ENCODE results near the gene CAMK2G.
"Not testable (repeated sequence)": the region's sequence is repeated elsewhere in the genome, so short reads cannot be mapped to it uniquely, and the experiment has no call there.

The CAMK2G gene

DNA sequence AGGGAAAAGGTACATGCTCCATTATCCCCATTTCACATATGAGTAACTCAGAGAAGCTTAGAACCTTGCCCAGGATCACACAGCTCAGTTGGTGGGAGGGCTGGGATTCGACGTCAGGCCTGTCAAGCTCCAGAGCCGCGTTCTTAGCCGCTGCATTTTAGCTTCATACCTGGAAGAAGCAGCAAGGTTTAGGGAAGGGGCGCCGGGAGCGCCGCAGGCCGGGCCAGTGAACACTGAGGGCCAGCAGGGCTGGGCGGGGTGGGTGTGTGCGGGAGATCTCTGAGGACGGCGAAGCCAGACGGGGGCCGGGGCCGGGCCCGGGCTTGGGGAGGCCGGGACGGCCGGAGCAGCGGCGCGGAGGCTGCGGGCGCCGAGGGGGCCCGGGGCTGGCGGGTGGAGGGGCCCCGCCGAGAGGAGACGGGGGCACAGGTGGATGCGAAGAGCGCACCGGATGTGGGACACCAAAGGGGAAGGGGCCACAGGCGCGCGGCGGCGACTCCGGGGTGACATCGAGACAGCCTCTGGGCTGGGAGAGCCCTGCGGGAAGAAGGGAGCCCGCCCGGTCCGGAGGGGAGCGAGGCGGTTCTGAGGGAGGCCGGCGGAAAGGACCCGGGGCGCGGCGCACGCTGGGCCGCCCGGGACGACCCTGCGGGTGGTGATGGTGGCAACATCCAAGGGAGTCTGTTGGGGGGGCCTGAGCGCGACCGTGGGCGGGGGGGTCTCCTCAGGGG is 63.5 kb downstream of the CAMK2G start:
- DNase-seq (ENCODE audit: low spot score) = no peak

DNA sequence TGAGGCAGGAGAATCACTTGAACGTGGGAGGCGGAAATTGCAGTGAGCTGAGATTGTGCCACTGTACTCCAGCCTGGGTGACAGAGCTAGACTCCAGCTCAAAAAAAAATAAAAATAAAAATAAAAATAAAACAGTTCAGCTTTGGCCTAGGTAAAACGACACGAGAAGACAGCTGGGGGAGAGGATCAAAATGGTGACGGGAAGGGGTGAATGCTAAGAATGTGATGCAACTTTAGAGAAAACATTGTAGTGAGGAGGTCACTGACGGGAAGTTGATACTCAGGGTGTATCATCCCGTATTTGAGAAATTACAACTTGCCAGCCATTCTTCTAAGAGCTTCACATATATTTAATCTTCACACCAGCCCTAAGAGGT is 64.0 kb downstream of the CAMK2G start:
- DNase-seq (ENCODE audit: low spot score) = no peak

DNA sequence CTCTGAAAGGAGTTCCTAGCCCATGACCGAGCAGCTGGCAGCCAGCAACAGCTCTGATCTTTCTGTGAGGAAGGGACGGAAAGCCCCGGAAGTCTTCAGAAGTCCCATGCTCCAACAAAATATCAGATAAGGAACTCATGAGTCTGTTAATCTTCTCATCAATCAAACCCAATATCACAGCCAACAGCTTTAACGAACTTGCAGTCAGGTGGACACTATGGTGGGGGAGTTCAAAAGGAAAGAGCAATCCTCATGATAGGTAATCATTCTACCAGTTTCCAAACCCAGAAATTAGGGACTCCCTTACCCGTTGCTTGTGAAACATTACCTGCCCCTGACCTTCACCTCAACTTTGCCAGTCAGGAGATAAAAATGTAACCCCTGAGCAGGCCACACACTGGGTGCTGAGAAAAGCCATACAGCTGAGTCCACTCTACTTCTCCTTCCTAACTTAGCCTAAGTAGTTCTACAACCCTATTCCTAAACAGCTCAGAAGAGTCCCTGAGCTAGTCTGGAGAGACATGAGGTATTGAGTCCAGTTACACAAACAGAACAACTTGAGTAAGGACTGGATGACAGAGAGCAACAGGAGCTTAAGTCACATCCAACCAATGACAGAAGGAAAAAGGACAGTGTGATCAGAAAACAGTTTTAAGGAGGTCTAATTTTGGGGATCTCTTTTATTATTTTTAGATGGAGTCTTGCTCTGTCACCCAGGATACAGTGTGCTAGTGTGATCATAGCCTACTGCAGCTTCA is 65.1 kb downstream of the CAMK2G start:
- DNase-seq (ENCODE audit: low spot score) = no peak

DNA sequence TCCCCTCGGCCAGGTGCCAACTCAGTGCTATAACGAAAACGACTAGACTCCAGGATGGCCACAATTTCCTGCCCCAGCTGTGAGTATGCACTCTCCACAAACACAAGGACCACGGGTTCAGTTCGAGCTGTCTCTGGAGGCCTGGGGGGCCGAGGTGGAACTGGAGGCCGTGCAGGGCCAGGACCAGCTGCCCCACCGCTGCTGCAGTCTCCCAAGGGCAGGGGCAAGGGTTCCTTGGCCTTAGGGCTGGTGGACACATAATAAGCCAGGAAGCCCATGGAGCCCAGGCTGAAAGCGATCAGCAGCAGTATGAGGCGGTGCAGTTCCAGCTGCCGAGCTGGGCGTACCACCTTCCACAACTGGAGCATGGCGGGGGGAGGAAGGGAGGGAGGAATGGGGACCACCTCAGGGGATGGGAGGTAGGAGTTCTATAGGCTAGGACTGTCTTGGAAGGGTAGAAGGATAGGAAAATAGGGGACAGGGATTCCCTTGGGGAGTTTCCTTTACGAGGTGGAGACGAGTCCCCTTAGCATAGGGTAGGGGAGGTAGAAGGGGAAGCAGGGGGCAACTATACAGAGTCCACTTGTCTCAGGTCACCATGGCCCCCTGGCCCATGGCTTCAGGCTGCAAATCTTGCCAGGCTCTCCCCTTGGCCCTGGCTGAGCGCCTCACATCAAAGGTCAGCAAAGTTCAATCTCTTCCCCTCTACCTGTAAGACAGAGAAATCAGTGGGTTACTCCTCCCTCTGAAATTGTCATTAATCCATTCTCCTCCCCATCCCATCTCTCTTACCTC is 66.1 kb downstream of the CAMK2G start:
- no peak for DNase-seq (ENCODE audit: low spot score)

DNA sequence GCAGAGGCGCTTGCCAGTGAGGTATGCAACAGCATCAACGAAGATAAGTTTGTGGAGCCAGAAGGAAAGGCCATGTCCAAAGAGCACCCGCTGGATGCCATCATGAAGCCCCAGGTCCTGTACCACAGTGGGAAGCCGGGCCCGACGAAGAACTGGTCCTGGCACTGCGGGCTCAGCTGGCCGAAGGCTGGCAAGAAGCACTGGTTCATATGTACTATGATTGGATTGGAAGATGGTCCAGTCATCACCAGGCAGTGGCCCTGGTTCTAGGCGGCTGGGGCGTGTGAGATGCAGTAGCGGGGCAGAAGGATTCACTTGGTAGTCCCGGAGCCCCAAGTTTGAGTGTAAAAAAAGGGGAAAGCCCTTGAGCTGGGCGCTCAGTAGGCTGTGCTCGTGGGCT is 66.9 kb downstream of the CAMK2G start:
- no peak for DNase-seq (ENCODE audit: low spot score)

DNA sequence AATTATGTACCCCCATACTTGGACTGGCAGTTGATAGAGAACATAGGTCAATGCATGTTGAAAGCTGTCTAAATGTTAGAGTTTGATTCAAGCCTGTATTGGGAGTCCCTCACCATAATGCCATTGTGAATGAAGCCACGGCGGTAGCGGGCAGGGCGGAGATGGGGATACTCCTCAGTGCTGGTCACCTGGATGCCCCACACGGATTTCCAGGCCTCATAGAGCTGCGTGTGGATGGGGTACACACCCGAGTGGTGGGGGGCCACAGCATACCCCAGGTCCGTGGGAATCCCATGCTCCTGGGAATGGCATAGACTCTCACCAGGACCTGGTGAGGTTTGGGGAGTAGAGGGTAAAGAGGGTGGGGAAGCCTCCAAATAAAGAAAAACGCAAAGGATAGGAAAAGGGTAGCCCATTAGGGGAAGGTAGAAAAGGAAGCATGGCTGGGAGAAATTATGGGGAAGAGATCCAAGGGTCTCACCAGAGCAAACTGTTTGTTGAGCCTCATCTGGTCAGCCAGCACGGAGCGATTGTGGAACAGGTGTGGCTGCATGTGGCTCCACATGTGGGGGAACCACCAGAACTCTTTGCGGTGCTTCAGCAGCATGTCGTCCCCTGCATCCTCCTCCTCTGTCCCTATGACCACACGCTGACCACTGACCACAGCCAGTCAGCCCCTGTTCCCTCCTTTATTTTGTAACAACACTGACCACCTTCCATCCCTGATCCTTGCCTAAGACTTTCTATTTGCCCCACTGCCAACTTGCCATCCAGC is 68.0 kb downstream of the CAMK2G start:
- no peak for DNase-seq (ENCODE audit: low spot score)

DNA sequence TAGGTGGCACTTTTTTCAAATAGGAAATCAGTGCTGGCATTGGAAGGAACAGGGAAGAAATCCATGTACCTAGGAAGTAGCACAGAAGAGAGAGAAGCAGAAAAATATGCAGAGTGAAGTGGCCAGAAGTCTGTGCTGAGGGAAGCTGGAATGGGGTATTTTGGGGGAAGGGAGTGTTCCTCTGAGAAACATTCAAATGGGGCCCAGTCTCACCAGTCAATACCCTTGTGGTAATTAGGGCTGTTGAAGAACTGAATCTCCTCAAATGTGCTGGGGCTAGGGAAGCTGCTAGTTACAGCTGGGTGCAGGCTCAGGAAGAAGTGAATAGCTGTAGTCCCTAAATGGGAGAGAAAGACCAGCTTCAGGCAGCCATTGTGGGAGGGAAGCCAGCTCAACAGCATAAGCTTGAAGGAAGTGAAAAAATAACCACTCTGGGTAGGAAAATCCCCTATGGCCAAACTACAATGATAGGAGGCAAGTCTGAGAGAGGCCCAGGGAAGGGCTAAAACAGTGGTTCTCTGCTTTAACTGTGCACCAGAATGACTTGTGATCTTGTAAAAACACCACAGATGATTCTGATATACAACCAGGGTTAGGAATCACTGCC is 70.6 kb downstream of the CAMK2G start:
- DNase-seq (ENCODE audit: low spot score) = no peak

DNA sequence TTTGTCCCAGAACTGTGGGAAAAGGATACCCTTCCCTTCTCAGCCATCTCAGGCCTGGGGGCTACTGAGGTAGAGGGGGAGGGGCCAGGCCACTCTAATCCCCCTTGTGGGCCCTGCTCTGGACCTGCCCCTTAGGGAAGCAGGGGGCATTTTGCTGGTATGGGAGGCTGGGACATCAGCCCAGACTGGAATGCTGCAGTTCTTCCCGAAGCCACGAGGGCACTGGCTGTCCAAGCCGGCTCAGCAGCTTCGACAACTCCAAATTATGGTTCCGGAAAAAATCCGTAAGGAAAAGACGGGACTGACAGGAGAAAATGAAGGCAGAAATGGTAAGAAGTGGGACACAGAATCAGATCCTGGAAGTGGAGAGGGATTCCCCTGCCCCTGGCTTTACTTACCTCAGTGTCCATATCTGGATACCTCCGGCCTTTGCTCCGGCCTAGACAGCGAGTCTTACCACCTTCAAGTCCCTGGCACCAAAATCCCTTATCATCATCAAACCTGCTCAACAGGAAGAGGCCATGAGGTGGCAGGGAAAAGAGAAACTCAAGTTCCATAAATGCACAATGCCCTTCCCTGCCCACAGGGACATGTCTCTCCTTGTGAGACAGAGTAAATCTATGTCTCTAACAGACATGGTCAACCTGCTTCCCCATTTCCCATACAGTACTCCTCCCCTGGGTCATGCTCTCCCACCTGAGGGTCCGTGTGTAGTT is 71.9 kb downstream of the CAMK2G start:
- DNase-seq (ENCODE audit: low spot score) = no peak

DNA sequence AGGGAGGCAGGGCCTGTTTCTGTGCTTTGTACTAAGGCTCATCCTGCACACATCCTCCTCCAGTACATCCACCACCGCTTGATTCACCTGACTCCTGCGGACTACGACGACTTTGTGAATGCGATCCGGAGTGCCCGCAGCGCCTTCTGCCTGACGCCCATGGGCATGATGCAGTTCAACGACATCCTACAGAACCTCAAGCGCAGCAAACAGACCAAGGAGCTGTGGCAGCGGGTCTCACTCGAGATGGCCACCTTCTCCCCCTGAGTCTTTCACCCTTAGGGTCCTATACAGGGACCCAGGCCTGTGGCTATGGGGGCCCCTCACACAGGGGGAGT is 73.1 kb downstream of the CAMK2G start:
- DNase-seq (ENCODE audit: low spot score) = no peak

DNA sequence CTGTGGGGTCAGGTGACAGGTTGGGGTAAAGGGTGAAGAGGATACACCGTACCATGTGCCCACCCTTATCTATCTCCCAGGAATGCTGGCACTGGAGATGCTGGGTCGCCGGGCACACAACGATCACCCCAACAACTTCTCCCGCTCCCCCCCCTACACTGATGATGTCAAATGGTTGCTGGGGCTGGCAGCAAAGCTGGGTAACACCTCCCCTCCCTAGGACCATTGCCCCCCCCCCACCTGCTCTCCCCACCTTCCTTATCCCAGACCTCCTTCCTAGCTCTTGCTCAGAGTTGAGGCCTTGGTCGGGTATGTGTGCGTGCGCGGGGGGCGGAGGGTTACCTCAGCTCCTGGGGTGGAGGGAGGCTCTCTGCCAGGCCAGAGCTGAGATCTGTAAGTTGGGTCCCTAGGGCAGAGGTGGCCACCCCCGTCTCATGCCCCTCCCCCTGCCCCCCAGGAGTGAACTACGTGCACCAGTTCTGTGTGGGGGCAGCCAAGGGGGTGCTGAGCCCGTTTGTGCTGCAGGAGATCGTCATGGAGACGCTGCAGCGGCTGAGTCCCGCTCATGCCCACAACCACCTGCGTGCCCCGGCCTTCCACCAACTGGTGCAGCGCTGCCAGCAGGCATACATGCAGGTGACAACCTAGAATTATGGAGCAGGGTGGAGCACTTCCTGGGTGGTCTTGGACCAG is 73.6 kb downstream of the CAMK2G start:
- DNase-seq (ENCODE audit: low spot score) = no peak

DNA sequence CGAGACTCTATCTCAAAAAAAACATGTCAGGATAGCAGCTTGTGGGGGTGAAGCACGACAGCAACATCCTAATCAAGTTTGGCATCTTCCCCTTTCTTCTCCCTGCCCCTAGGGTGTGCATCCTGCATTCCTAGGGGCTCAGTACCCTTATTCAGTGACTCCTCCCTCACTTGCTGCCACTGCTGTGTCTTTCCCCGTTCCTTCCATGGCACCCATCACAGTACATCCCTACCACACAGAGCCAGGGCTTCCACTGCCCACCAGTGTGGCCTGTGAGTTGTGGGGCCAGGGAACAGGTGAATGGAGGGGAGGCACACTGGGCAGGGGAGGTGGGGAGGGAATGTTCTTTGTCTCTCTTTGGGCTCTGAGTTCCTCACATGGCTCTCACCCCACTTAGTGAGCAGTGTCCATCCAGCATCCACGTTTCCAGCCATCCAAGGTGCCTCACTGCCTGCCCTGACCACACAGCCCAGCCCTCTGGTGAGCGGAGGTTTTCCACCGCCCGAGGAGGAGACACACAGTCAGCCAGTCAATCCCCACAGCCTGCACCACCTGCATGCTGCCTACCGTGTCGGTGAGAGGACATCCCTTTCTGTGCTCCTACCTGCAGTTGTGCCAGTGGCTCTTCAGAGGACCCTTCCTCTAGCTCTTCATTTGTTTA is 74.3 kb downstream of the CAMK2G start:
- DNase-seq (ENCODE audit: low spot score) = no peak

DNA sequence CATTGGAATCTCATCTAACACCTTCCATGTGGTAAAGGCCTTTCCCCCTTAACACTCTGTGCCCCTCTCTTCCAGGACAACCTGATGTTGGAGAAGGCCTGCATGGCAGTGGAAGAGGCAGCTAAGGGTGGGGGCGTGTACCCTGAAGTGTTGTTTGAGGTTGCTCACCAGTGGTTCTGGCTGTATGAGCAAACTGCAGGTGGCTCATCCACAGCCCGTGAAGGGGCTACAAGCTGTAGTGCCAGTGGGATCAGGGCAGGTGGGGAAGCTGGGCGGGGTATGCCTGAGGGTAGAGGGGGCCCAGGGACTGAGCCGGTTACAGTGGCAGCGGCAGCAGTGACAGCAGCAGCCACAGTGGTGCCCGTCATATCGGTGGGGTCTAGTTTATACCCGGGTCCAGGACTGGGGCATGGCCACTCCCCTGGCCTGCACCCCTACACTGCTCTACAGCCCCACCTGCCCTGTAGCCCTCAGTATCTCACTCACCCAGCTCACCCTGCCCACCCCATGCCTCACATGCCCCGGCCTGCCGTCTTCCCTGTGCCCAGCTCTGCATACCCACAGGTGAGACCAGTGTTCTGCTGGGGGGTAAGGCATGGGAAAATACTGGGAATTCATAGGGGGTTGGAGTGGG is 75.3 kb downstream of the CAMK2G start:
- DNase-seq (ENCODE audit: low spot score) = no peak

DNA sequence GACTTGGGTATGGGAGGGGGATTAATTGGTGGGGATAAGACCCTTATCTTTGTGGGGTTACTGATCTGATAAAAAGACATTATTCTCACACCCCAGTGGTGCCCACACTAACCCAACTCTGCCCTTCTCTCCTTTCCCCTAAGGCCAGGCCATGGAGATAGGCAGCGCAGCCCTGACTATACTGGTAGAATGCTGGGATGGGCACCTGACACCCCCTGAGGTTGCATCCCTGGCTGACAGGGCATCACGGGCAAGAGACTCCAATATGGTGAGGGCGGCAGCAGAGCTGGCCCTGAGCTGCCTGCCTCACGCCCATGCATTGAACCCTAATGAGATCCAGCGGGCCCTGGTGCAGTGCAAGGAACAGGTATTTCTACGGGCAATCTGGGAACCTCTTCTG is 76.3 kb downstream of the CAMK2G start:
- DNase-seq (ENCODE audit: low spot score) = no peak

DNA sequence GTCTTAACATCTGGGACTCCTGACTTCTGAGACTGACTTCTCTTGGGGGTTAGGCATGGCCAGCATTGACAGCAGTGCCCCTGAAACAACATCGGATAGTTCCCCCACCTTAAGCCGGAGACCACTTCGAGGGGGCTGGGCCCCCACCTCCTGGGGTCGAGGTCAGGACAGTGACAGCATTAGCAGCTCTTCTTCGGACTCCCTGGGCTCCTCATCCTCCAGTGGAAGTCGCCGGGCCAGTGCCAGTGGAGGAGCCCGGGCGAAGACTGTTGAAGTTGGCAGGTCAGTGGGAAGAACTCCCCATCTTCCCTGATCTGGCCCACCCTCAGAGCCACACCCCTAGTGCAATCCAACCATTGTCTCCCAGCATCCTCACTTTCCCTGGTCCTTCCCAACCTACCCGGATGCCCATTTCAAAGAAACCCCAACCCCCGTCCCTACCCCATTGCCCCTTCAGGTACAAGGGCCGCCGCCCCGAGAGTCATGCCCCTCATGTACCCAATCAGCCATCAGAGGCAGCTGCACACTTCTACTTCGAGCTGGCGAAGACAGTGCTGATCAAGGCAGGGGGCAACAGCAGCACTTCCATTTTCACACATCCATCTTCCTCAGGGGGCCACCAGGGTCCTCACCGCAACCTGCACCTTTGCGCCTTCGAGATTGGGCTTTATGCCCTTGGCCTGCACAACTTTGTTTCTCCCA is 76.9 kb downstream of the CAMK2G start:
- DNase-seq (ENCODE audit: low spot score) = no peak

DNA sequence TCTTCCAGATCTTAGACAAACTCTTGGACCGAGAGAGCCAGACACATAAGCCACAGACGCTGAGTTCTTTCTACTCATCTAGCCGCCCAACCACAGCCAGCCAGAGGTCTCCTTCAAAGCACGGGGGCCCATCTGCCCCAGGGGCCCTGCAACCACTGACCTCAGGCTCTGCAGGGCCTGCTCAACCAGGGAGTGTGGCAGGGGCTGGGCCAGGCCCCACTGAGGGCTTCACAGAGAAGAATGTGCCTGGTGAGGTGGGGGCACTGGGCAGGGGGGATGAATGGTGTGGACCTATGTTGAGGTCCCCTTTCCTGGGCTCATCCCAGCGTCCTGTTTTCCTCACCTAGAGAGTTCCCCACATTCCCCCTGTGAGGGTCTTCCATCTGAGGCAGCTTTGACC is 77.6 kb downstream of the CAMK2G start:
- no peak for DNase-seq (ENCODE audit: low spot score)

DNA sequence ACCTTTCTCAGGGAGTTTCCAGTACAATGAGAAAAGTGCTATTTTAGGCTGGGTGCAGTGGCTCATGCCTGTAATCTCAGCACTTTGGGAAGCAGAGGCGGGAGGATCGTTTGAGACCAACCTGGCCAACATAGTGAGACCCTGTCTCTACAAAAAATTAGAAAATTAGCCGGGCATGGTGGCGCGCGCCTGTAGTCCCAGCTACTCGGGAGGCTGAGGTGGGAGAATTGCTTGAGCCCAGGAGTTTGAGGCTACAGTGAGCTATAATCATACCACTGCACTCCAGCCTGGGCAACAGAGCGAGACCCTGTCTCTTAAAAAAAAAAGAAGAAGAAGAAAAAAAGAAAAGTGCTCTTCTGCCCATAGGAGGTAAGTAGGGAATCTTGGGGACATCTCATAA is 78.3 kb downstream of the CAMK2G start:
- DNase-seq (ENCODE audit: low spot score) = not testable (repeated sequence)

DNA sequence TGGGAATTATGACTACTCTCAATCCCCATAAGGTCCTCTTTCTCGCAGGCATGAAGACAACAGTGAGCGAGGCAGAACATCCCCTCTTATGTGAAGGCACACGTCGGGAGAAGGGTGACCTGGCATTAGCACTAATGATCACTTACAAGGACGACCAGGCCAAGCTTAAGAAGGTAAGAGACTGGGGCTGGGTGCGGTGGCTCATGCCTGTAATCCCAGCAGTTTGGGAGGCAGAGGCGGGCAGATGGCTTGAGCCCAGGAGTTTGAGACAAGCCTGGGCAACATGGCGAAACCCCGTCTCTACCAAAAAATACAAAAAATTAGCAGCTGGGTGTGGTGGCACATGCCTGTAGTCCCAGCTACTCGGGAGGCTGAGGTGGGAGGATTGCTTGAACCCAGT is 78.9 kb downstream of the CAMK2G start:
- not testable (repeated sequence) for DNase-seq (ENCODE audit: low spot score)

DNA sequence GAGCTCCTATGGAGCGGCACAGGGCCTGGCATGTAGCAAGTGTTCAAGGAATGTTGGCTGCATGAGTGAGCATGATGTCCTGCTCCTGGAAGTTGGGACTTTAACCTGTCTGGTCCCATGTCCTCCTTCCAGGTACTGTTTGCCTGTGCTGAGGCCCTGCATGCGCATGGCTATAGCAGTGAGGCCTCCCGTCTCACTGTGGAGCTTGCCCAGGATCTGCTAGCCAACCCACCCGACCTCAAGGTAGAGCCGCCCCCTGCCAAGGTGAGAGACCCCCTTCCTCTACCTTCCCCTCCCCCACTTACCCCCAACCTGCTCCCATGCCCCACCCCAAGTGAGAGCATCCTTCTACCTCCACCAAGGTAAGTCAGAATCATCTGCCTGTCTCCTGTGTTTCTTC is 80.9 kb downstream of the CAMK2G start:
- DNase-seq (ENCODE audit: low spot score) = no peak

DNA sequence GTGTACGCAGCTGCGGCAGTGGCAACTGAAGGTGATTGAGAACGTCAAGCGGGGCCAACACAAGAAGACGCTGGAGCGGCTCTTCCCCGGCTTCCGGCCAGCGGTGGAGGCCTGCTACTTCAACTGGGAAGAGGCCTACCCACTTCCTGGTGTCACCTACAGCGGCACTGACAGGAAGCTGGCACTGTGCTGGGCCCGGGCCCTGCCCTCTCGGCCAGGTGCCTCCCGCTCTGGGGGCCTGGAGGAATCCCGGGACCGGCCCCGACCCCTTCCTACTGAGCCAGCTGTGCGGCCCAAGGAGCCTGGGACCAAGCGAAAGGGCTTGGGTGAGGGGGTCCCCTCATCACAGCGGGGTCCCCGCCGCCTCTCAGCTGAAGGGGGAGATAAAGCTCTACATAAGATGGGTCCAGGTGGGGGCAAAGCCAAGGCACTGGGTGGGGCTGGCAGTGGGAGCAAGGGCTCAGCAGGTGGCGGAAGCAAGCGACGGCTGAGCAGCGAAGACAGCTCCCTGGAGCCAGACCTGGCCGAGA is 82.4 kb downstream of the CAMK2G start:
- DNase-seq (ENCODE audit: low spot score) = no peak

All from cerebellar cortex (tissue), 1 donor.